NCI-H510A treated with DMSO at 0.1 percent for 48 hours (cell line): ENCODE results near the gene ECT2.
"Not testable (repeated sequence)": the region's sequence is repeated elsewhere in the genome, so short reads cannot be mapped to it uniquely, and the experiment has no call there.

Experiments
- DNase-seq: peaks from one replicate; lab custom pipeline; 2025; lab: John Stamatoyannopoulos, UW

Gene ECT2

GRCh38 chr3:172859041-172859440 is 108.5 kb downstream of the ECT2 start:
- no peak for DNase-seq

- not testable (repeated sequence) for DNase-seq
Measured at GRCh38 chr3:172866726-172867350, 116.3 kb downstream of the ECT2 start.

- DNase-seq = no peak
Measured at GRCh38 chr3:172868582-172869200, 118.2 kb downstream of the ECT2 start.

GRCh38 chr3:172869368-172869771 is 118.8 kb downstream of the ECT2 start:
- no peak for DNase-seq

GRCh38 chr3:172869784-172870518 is 119.4 kb downstream of the ECT2 start:
- DNase-seq = no peak
